Measurements from ENCODE around the gene IFT122. TPM values are rescaled to one million over a fixed set of nuclear protein-coding genes. Genes with fewer than 3 reads are reported as not detected.

The IFT122 gene
- total and polyA plus RNA-seq, 2 of the 4 experiments (the other 2 are of a cell fraction): 16.8 to 28.0 TPM

- ChIA-PET POLR2A (ENCODE audit: unreplicated experiment) (no interaction called here), CTCF (no interaction called here)
- H2BK15ac ChIP-seq (ENCODE audit: low read depth, low read length): no peak overlapping the region
- peak overlapping the region; percentile 89 for H3K27ac ChIP-seq (ENCODE audit: insufficient read depth, low read length)
- peak overlapping the region; percentile 89 for H2AK5ac ChIP-seq (ENCODE audit: low read depth, low read length)
- H3K4me2 ChIP-seq (ENCODE audit: low read depth, low read length): peak overlapping the region; percentile 86
- H3K4ac ChIP-seq (ENCODE audit: low read depth, low read length): peak overlapping the region; percentile 83
- H2BK20ac ChIP-seq (ENCODE audit: low read depth, low read length): no peak overlapping the region
- H2AFZ ChIP-seq (replicated peaks; ENCODE audit: low read length, poor library complexity): peak overlapping the region; percentile 74
- peak overlapping the region; percentile 45; the same call in 1 of the 2 replicates for H4K91ac ChIP-seq (ENCODE audit: insufficient read depth, low read depth, low read length)
- peak overlapping the region; percentile 48; the same call in 1 of the 2 replicates for H3K56ac ChIP-seq (ENCODE audit: extremely low read depth, insufficient read depth, low read length)
- peak overlapping the region; percentile 96 for H2BK5ac ChIP-seq (ENCODE audit: low read depth, low read length, poor library complexity, severe bottlenecking)
- peaks cover 10 to 46% of the 10 kb centered on the region in 2 experiments; a peak in 3 of 4 replicates for H3K79me1 ChIP-seq (ENCODE audit: low read depth in 1 of 2, low read length in 2 of 2)
- peak overlapping the region; percentile 34 for H3K14ac ChIP-seq (replicated peaks; ENCODE audit: low read depth, low read length)
- no peak overlapping the region for H3K18ac ChIP-seq (ENCODE audit: low read depth, low read length)
- peak overlapping the region; percentile 94 for H3K9ac ChIP-seq (ENCODE audit: low read depth, low read length)
- in situ Hi-C loops (cut with MboI; ENCODE audit: low sequenced_read_pairs): loop anchor here (25.0 kb wide), 1 partner anchor 214 kb away; the partner anchor contains the start of gene PLXND1
- no peaks in the 10 kb centered on the region for H3K27me3 ChIP-seq (ENCODE audit: control insufficient read depth, insufficient read depth, low read length)
- peaks cover 2% of the 10 kb centered on the region; the same call in 1 of the 2 replicates for H3K36me3 ChIP-seq (ENCODE audit: control insufficient read depth, insufficient read depth, low read length)
- H4K20me1 ChIP-seq (ENCODE audit: insufficient read depth, low read length): peaks cover 32% of the 10 kb centered on the region
- H2AK9ac ChIP-seq (replicated peaks; ENCODE audit: low read depth, low read length, poor library complexity): peak overlapping the region; percentile 80
- ATAC-seq (ENCODE audit: low read depth) (peak; percentile 64), DNase-seq (peak; percentile 29)
- dilution Hi-C loops (cut with HindIII; ENCODE audit: low sequenced_read_pairs, unreplicated experiment): no loop called here
- intact Hi-C loops (cut with micrococcal nuclease): no loop called here
- H3K23ac ChIP-seq (ENCODE audit: low read depth, low read length): no peak overlapping the region
- peak; percentile 48; the same call in 1 of the 2 replicates for TF ChIP-seq MXI1 (IDR thresholded peaks at IDR 0.05; ENCODE audit: borderline replicate concordance, low read depth, low read length)
- no peak for TF ChIP-seq MAFK (IDR thresholded peaks at IDR 0.05; ENCODE audit: low read depth, low read length)
- no peak for TF ChIP-seq CEBPB (IDR thresholded peaks at IDR 0.05; ENCODE audit: low read depth, low read length)
- TF ChIP-seq RCOR1 (IDR thresholded peaks at IDR 0.05; ENCODE audit: insufficient replicate concordance, low read length): no peak
- no peak for TF ChIP-seq SMC3 (IDR thresholded peaks at IDR 0.05; ENCODE audit: low read depth, low read length)
- TF ChIP-seq MAZ (IDR thresholded peaks at IDR 0.05; ENCODE audit: borderline replicate concordance, low read depth, low read length): no peak
- TF ChIP-seq CTCF (conservative IDR thresholded peaks at IDR 0.05; ENCODE audit: low read depth, low read length): no peak
- no peak for TF ChIP-seq POLR2A (IDR thresholded peaks at IDR 0.05; ENCODE audit: low read depth, low read length)
- TF ChIP-seq USF2 (IDR thresholded peaks at IDR 0.05; ENCODE audit: low read depth, low read length): no peak
- peak overlapping the region; percentile 80 for H3K4me3 ChIP-seq (ENCODE audit: insufficient read depth, low read depth, low read length)
- peak overlapping the region; percentile 54 for H4K5ac ChIP-seq (ENCODE audit: low read depth, low read length)
- H3K4me1 ChIP-seq (ENCODE audit: control insufficient read depth, insufficient read depth, low read length): peaks cover 1% of the 10 kb centered on the region; the same call in 1 of the 2 replicates
- H4K8ac ChIP-seq (ENCODE audit: low read depth in 2 of 2, low read length in 2 of 2): peak overlapping the region; percentile 34 to 90; a peak in 3 of 4 replicates
- TSS peak; percentile 80 for BruUV-seq (replicated peaks)
- H3K9me3 ChIP-seq (ENCODE audit: control insufficient read depth, insufficient read depth, low read length): no peaks in the 10 kb centered on the region
- H3K9me1 ChIP-seq (ENCODE audit: insufficient read depth, low read length): peaks cover 4% of the 10 kb centered on the region; the same call in 1 of the 2 replicates
- no peak overlapping the region for H2BK120ac ChIP-seq (ENCODE audit: low read depth, low read length)
- WGBS, 2 experiments (ENCODE audit: extremely low coverage in 2 of 2, insufficient read length in 1 of 2): 0% methylated on average over 8 of the region's 18 CpGs; no CpG with 5 or more reads in 1 of the 2 experiments
Observed at GRCh38 chr3:129398803-129399144, 41.2 kb upstream of the IFT122 start.

All from IMR-90 (cell line).